HG02885 (cell line): ENCODE data around the gene HACD1.
A peak's percentile ranks its signal among the peaks of the same experiment; 100 is the strongest.
"Not testable (repeated sequence)": the region's sequence is repeated elsewhere in the genome, so short reads cannot be mapped to it uniquely, and the experiment has no call there.

Source experiments
- ATAC-seq: cut with Tn5 transposase; IDR thresholded peaks from one replicate; pipeline ENCODE4 v1.9.1; 2021; ENCODE audit warnings: mild to moderate bottlenecking; ENCODE audit not compliant: unreplicated experiment, poor library complexity

Gene HACD1

DNA sequence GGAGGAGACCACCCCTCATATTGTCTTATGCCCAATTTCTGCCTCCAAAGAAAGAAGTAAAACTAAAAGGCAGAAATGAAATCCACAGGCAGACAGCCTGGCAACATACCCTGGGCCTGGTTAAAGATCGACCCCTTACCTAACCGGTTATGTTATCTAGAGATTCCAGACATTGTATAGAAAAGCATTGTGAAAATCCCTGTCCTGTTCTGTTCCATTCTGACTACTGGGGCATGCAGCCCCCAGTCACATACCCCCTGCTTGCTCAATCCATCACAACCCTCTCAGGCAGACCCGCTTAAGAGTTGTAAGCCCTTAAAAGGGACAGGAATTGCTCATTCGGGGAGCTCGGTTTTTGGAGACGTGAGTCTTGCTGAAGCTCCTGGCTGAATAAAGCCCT lies 29.9 kb downstream of the HACD1 start:
- not testable (repeated sequence) for ATAC-seq

- peak; percentile 60 for ATAC-seq
Observed at GRCh38 chr10:17586821-17587234, 30.3 kb downstream of the HACD1 start.

DNA sequence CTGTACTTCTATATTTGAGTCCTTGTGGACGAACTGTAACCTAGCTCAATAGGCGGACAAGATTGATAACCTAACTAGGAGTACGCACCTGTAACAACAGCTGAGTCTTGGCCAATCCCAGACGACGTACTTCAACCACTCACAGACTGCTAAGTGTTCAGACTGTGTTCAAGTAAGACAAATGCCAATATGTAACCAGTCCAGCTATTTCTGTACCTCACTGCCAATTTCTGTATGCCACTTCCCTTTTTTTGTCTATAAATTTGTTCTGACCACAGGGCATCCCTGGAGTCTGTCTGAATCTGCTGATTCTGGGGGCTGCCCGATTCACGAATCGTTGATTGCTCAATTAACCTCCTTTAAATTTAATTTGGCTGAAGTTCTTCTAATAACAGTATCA lies 32.2 kb downstream of the HACD1 start:
- ATAC-seq: peak; percentile 56

- no peak for ATAC-seq
Observed at GRCh38 chr10:17580885-17581284, 36.3 kb downstream of the HACD1 start.

- no peak for ATAC-seq
Observed at GRCh38 chr10:17578603-17579002, 38.6 kb downstream of the HACD1 start.

- ATAC-seq: no peak
Observed at GRCh38 chr10:17576768-17577167, 40.4 kb downstream of the HACD1 start.

- no peak for ATAC-seq
Observed at GRCh38 chr10:17564911-17565310, 52.3 kb downstream of the HACD1 start.

- ATAC-seq: no peak
Observed at GRCh38 chr10:17563452-17563851, 53.7 kb downstream of the HACD1 start.

DNA sequence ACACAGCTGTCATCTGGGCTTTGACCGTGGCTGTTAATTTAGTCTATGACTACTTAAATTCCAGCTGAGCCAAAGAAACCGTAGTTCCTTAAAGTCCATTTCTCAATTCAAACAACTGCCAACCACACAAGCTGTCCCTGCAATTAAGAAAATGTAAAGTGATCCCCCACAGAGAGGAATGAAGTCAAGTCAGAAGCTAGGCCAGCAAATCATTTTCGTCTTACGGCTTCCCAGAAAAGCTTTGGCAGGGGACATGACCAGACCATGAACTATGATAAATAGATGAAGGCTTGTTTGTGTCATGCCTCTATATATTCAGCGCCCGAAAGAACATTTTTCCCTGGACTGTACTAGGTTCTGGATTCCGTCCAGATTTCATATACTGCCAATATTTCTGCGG lies 54.6 kb downstream of the HACD1 start:
- ATAC-seq: no peak

GRCh38 chr10:17561111-17561510 lies 56.1 kb downstream of the HACD1 start:
- no peak for ATAC-seq

DNA sequence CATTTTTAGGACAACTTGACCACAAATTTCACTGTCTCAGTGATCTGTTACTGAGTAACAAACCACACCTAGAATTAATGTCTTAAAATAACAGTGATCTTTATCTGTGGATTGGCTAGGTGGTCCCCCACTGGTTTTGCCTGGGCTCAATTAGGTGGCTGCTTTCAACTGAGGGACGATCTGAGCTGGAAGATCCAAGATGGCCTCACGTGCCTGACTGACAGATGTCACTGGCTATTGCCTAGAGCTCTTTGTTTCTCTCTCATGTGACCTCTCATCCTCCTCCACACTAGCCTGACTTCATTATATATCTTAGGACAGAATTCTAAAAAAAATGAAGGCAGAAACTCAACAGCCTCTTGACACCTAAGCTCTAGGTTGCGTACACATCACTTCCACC lies 59.7 kb downstream of the HACD1 start:
- no peak for ATAC-seq

- no peak for ATAC-seq
Observed at GRCh38 chr10:17548770-17549169, 68.4 kb downstream of the HACD1 start.

- no peak for ATAC-seq
Observed at GRCh38 chr10:17548162-17548561, 69.0 kb downstream of the HACD1 start.

- no peak for ATAC-seq
Observed at GRCh38 chr10:17547060-17547459, 70.1 kb downstream of the HACD1 start.

GRCh38 chr10:17544465-17544864 lies 72.7 kb downstream of the HACD1 start:
- ATAC-seq: no peak
